ENCODE results near the gene CRYZ. TPM values are rescaled to one million over a fixed set of nuclear protein-coding genes. Genes with fewer than 3 reads are reported as not detected.

CRYZ gene
- total and polyA plus RNA-seq, 10 of the 15 experiments (the other 5 are each of a cell fraction or from before 2014, with no cell fraction given), result 53.4 to 194 (median 79.8) TPM

- TF ChIP-seq E2F4 (IDR thresholded peaks at IDR 0.05; ENCODE audit: low read depth, low read length) (no peak), ZNF622 (IDR thresholded peaks at IDR 0.05) (no peak), CBFB (IDR thresholded peaks at IDR 0.05; ENCODE audit: low read depth) (no peak)
These were observed 47.7 kb upstream of the CRYZ start (continued) for GRCh38 chr1:74780594-74780993.

DNA sequence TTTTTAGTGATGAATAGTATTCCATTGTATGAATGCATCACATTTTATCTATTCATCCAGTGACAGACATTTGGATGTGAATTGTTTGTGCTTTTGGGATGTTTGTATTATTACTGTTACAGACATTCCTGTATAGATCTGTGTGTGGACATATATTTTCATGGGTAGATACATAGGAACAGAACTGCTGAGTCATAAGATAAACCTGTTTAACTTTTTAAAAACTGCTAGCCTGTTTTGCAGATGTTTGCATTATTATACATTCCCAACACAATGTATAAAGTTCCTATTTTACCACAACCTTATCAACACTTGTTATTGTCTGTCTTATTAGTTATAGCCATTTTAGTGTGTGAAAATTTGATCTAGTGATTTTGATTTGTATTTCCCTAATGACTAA, 46.9 kb upstream of the CRYZ start:
- H3K27ac ChIP-seq (ENCODE audit: control insufficient read depth, insufficient read depth), result no peak overlapping the region
- ATAC-seq (no peak), DNase-seq (ENCODE audit: low read depth, low spot score) (no peak), FAIRE-seq (no peak)
- POLR2A ChIA-PET, result no interaction called here
- H3K27me3 ChIP-seq (replicated peaks in 1 of 2; ENCODE audit: control insufficient read depth in 2 of 2, insufficient read depth in 2 of 2, low read length in 1 of 2), result no peaks in the 10 kb centered on the region; a peak in 1 of 4 replicates
- H3K9me3 ChIP-seq (replicated peaks; ENCODE audit: control insufficient read depth, insufficient read depth, low read length), result no peaks in the 10 kb centered on the region
- RAD21 ChIA-PET (ENCODE audit: unreplicated experiment), result no interaction called here
- H3K79me2 ChIP-seq (ENCODE audit: control insufficient read depth, insufficient read depth, low read length), result no peaks in the 10 kb centered on the region
- no peak overlapping the region for H2AFZ ChIP-seq (ENCODE audit: control insufficient read depth, low read depth, low read length)
- no TSS peak for BruUV-seq (replicated peaks)
- no peaks in the 10 kb centered on the region for H3K36me3 ChIP-seq (ENCODE audit: control insufficient read depth in 2 of 2, insufficient read depth in 2 of 2, low read length in 1 of 2)
- no peak overlapping the region for H3K4me3 ChIP-seq
- in situ Hi-C loops (cut with MboI) (no loop called here), intact Hi-C loops (cut with micrococcal nuclease; ENCODE audit: unreplicated experiment) (loop anchor here (10.0 kb wide), 3 partner anchors 155 to 245 kb away; no protein-coding TSS in a partner anchor)
- H4K20me1 ChIP-seq (ENCODE audit: control insufficient read depth, insufficient read depth), result no peaks in the 10 kb centered on the region
- CTCF ChIA-PET, result no interaction called here
- H3K9ac ChIP-seq (ENCODE audit: control insufficient read depth, insufficient read depth, low read length), result no peak overlapping the region
- SMC1A ChIA-PET (ENCODE audit: uncharacterized antibody, unreplicated experiment), result no interaction called here
- no peaks in the 10 kb centered on the region for H3K4me1 ChIP-seq (ENCODE audit: control insufficient read depth, insufficient read depth, low read length)
- no peak overlapping the region for H3K4me2 ChIP-seq (ENCODE audit: control insufficient read depth, insufficient read depth)
- TF ChIP-seq SMC3 (IDR thresholded peaks at IDR 0.05; ENCODE audit: borderline replicate concordance, low read length) (no peak), ZNF592 (IDR thresholded peaks at IDR 0.05) (no peak), BCLAF1 (IDR thresholded peaks at IDR 0.05) (no peak), ZNF384 (IDR thresholded peaks at IDR 0.05; ENCODE audit: borderline replicate concordance, low read depth, low read length) (no peak), CBFB (IDR thresholded peaks at IDR 0.05; ENCODE audit: low read depth) (no peak), SMAD1 (IDR thresholded peaks at IDR 0.05; ENCODE audit: low read depth, partially characterized antibody) (no peak), CREB1 (IDR thresholded peaks at IDR 0.05; ENCODE audit: low read depth) (no peak), RCOR1 (conservative IDR thresholded peaks at IDR 0.05; ENCODE audit: low read depth, low read length) (no peak), SUPT20H (IDR thresholded peaks at IDR 0.05; ENCODE audit: borderline replicate concordance, control insufficient read depth, low read depth, low read length) (no peak), POLR2AphosphoS5 (IDR thresholded peaks at IDR 0.05; ENCODE audit: low read length) (no peak), IKZF1 (conservative IDR thresholded peaks at IDR 0.05) (no peak)
- TF ChIP-seq, protein P1, sequence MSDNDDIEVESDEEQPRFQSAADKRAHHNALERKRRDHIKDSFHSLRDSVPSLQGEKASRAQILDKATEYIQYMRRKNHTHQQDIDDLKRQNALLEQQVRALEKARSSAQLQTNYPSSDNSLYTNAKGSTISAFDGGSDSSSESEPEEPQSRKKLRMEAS (IDR thresholded peaks at IDR 0.05; ENCODE audit: low read depth, low read length), result no peak

Measured in GM12878 (cell line).